Loucy (cell line): ENCODE measurements around the gene S1PR3.

Source experiments
- H2AFZ ChIP-seq: fragments of 200-600 bp; sonication (generic); 2 replicates; pipeline ENCODE4 v1.6.0; 2016; ENCODE audit warnings: antibody characterized with exemption, mild to moderate bottlenecking, low read length, moderate library complexity
- H3F3A ChIP-seq: fragments of 200-600 bp; 2 replicates; pipeline ENCODE4 v1.6.0; 2016; ENCODE audit warnings: antibody characterized with exemption, low read depth, mild to moderate bottlenecking
- H3K27me3 ChIP-seq: fragments of 200-600 bp; sonication (generic); 2 replicates; pipeline ENCODE4 v1.6.1; 2014; ENCODE audit warnings: low read length, mild to moderate bottlenecking; ENCODE audit not compliant: insufficient read depth, poor library complexity, severe bottlenecking
- H3K36me3 ChIP-seq: fragments of 200-600 bp; sonication (generic); 2 replicates; pipeline ENCODE4 v1.6.1; 2016; ENCODE audit warnings: low read length; ENCODE audit not compliant: insufficient read depth
- H3K4me1 ChIP-seq: fragments of 200-600 bp; sonication (generic); 2 replicates; pipeline ENCODE4 v1.5.1; 2014; ENCODE audit warnings: low read length, mild to moderate bottlenecking; ENCODE audit not compliant: insufficient read depth, poor library complexity, severe bottlenecking
- H3K4me2 ChIP-seq: fragments of 200-600 bp; sonication (generic); 2 replicates; pipeline ENCODE4 v1.6.0; 2014; ENCODE audit warnings: antibody characterized with exemption, low read length, low read depth, mild to moderate bottlenecking; ENCODE audit not compliant: poor library complexity, severe bottlenecking
- H3K4me3 ChIP-seq: fragments of 200-600 bp; sonication (generic); 2 replicates; pipeline ENCODE4 v1.5.1; 2014; ENCODE audit warnings: low read length, mild to moderate bottlenecking, mixed read lengths; ENCODE audit not compliant: poor library complexity, severe bottlenecking
- H3K79me2 ChIP-seq: fragments of 200-600 bp; sonication (generic); 2 replicates; pipeline ENCODE4 v1.6.1; 2014; ENCODE audit warnings: low read length; ENCODE audit not compliant: insufficient read depth
- H3K9ac ChIP-seq: fragments of 200-600 bp; sonication (generic); 2 replicates; pipeline ENCODE4 v1.6.0; 2014; ENCODE audit warnings: mild to moderate bottlenecking, low read depth, low read length, moderate library complexity; ENCODE audit not compliant: poor library complexity, severe bottlenecking
- H3K9me2 ChIP-seq: fragments of 200-600 bp; sonication (generic); replicated peaks from 2 replicates; pipeline ENCODE4 v1.6.1; 2016; ENCODE audit warnings: low read depth, low read length, mixed read lengths
- H3K9me3 ChIP-seq: fragments of 200-600 bp; sonication (generic); 2 replicates; pipeline ENCODE4 v1.6.1; 2014; ENCODE audit warnings: mild to moderate bottlenecking, antibody characterized with exemption, low read length, low read depth; ENCODE audit not compliant: insufficient read depth
- H4K20me1 ChIP-seq: fragments of 200-600 bp; sonication (generic); 2 replicates; pipeline ENCODE4 v1.6.0; 2014; ENCODE audit warnings: antibody characterized with exemption, low read length, mild to moderate bottlenecking; ENCODE audit not compliant: insufficient read depth, poor library complexity, severe bottlenecking
- EZH2phosphoT487 ChIP-seq: fragments of 200-600 bp; IDR thresholded peaks from 2 replicates; pipeline ENCODE4 v1.6.1; 2018; ENCODE audit warnings: antibody characterized with exemption, mild to moderate bottlenecking, moderate library complexity, borderline replicate concordance
- TF ChIP-seq, protein P1 (sequence below): fragments of 200-600 bp; sonication (generic); conservative IDR thresholded peaks from 2 replicates; pipeline ENCODE4 v1.5.1; 2014; ENCODE audit warnings: mild to moderate bottlenecking, antibody characterized with exemption, low read length

S1PR3 gene

DNA sequence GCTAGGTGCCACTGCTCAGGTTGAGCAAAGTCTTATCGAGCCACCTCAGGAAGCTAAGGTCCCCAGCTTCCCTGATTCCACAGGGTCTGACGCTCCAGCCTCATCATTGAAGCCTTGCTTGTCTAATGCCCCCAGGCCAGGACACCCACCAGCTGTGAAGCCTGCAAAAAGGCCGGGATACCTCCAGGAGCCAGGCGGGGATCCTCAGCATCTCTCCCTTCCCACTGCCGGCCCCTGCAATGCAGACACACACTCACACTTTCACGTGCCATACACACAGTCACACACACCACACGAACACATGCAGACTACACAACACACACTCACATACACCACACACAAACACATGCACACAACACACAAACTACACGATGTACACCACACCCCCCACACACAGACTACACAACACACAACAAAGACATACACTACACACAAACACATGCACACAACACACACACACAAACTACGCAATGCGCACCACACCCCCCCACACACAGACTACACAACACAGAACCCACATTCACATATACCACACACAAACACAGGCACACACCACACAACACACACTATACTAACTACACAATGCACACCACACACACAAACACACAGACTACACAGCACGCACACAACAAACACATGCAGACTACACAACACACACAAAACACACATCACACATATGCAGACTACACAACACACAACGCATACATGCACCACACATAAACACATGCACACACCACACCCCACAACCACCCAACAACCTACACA lies 17.8 kb upstream of the S1PR3 start:
- Histone ChIP-seq H3K9me2 (no peaks in the 10 kb centered on the region), H3K4me2 (no peak overlapping the region), H3K36me3 (no peaks in the 10 kb centered on the region), H3K4me1 (no peaks in the 10 kb centered on the region), H3K9ac (no peak overlapping the region), H3K79me2 (no peaks in the 10 kb centered on the region), H4K20me1 (no peaks in the 10 kb centered on the region), H3K27me3 (no peaks in the 10 kb centered on the region), H2AFZ (no peak overlapping the region), H3K4me3 (no peak overlapping the region), H3K9me3 (no peaks in the 10 kb centered on the region), H3F3A (no peaks in the 10 kb centered on the region; the same call in 1 of the 2 replicates)
- no peak for TF ChIP-seq EZH2phosphoT487
- TF ChIP-seq, protein P1, sequence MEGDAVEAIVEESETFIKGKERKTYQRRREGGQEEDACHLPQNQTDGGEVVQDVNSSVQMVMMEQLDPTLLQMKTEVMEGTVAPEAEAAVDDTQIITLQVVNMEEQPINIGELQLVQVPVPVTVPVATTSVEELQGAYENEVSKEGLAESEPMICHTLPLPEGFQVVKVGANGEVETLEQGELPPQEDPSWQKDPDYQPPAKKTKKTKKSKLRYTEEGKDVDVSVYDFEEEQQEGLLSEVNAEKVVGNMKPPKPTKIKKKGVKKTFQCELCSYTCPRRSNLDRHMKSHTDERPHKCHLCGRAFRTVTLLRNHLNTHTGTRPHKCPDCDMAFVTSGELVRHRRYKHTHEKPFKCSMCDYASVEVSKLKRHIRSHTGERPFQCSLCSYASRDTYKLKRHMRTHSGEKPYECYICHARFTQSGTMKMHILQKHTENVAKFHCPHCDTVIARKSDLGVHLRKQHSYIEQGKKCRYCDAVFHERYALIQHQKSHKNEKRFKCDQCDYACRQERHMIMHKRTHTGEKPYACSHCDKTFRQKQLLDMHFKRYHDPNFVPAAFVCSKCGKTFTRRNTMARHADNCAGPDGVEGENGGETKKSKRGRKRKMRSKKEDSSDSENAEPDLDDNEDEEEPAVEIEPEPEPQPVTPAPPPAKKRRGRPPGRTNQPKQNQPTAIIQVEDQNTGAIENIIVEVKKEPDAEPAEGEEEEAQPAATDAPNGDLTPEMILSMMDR: no peak

DNA sequence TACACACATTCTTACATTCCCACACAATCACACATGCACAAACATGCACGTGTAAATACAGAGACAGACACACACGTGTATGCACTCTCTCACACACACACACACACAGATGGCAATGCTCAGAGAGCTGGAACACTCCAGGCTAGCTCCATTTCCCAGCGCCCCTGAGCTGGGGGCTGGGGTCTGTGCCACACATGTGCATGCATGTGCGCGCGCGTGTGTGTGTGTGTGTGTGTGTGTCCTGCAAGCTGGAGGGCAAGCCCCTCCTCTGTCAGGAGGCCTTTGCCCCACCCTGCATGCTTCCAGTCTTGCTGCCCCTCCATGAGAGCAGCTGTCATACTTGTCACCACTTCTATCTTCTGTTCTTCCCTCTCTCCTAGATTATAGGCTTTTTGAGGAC lies 16.6 kb upstream of the S1PR3 start:
- Histone ChIP-seq H3K27me3 (no peaks in the 10 kb centered on the region), H3K36me3 (no peaks in the 10 kb centered on the region), H3K4me2 (no peak overlapping the region), H3K79me2 (no peaks in the 10 kb centered on the region), H3K9me2 (no peaks in the 10 kb centered on the region), H3K4me3 (no peak overlapping the region), H3K9ac (no peak overlapping the region), H4K20me1 (no peaks in the 10 kb centered on the region), H3K4me1 (no peaks in the 10 kb centered on the region), H2AFZ (no peak overlapping the region), H3F3A (no peaks in the 10 kb centered on the region; the same call in 1 of the 2 replicates), H3K9me3 (no peaks in the 10 kb centered on the region)
- no peak for TF ChIP-seq EZH2phosphoT487
- TF ChIP-seq, protein P1: no peak

- Histone ChIP-seq H3K9me2 (no peaks in the 10 kb centered on the region), H4K20me1 (no peaks in the 10 kb centered on the region), H3K27me3 (no peaks in the 10 kb centered on the region), H3K9me3 (no peaks in the 10 kb centered on the region), H3K4me2 (no peak overlapping the region), H3K79me2 (no peaks in the 10 kb centered on the region), H3K36me3 (no peaks in the 10 kb centered on the region), H3K4me3 (no peak overlapping the region), H3K4me1 (no peaks in the 10 kb centered on the region), H3F3A (no peaks in the 10 kb centered on the region; the same call in 1 of the 2 replicates), H3K9ac (no peak overlapping the region), H2AFZ (0 out of 2 replicates have a peak overlapping the region, but pooled peaks have one; percentile 12)
- TF ChIP-seq, protein P1: no peak
- no peak for TF ChIP-seq EZH2phosphoT487
These were observed 15.0 kb upstream of the S1PR3 start for GRCh38 chr9:88975966-88976889.
